Testis (tissue), 2 donors: Measurements from ENCODE around the gene ZWILCH.

Experiments
- POLR2A ChIP-seq: fragments of 450-650 bp; IDR thresholded peaks from one replicate; pipeline ENCODE4 v1.6.1; 2017; ENCODE audit warnings: antibody characterized with exemption, mild to moderate bottlenecking, moderate library complexity
- TF ChIP-seq, protein P1 (sequence below), 3 experiments: fragments of 450-650 bp in 2 of 3; fragments of 200-600 bp in 1 of 3; sonication (generic) in 1 of 3; IDR thresholded peaks; one replicate each; pipeline ENCODE4 v1.5.1; 2016 to 2019; ENCODE audit warnings: antibody characterized with exemption in 3 of 3, mild to moderate bottlenecking in 2 of 3, moderate library complexity in 1 of 3

GRCh38 chr15:66523926-66524325, 18.8 kb downstream of the ZWILCH start:
- TF ChIP-seq, protein P1, sequence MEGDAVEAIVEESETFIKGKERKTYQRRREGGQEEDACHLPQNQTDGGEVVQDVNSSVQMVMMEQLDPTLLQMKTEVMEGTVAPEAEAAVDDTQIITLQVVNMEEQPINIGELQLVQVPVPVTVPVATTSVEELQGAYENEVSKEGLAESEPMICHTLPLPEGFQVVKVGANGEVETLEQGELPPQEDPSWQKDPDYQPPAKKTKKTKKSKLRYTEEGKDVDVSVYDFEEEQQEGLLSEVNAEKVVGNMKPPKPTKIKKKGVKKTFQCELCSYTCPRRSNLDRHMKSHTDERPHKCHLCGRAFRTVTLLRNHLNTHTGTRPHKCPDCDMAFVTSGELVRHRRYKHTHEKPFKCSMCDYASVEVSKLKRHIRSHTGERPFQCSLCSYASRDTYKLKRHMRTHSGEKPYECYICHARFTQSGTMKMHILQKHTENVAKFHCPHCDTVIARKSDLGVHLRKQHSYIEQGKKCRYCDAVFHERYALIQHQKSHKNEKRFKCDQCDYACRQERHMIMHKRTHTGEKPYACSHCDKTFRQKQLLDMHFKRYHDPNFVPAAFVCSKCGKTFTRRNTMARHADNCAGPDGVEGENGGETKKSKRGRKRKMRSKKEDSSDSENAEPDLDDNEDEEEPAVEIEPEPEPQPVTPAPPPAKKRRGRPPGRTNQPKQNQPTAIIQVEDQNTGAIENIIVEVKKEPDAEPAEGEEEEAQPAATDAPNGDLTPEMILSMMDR (IDR thresholded peaks at IDR 0.05), result no peak
- TF ChIP-seq POLR2A, result no peak
